NCI-H226 (cell line): ENCODE data around the gene EVX1.
A peak's percentile ranks its signal among the peaks of the same experiment; 100 is the strongest.

ENCODE experiments used
- DNase-seq: peaks from one replicate; pipeline ENCODE4 v3.0.0-alpha.2; 2015

EVX1 gene

DNA sequence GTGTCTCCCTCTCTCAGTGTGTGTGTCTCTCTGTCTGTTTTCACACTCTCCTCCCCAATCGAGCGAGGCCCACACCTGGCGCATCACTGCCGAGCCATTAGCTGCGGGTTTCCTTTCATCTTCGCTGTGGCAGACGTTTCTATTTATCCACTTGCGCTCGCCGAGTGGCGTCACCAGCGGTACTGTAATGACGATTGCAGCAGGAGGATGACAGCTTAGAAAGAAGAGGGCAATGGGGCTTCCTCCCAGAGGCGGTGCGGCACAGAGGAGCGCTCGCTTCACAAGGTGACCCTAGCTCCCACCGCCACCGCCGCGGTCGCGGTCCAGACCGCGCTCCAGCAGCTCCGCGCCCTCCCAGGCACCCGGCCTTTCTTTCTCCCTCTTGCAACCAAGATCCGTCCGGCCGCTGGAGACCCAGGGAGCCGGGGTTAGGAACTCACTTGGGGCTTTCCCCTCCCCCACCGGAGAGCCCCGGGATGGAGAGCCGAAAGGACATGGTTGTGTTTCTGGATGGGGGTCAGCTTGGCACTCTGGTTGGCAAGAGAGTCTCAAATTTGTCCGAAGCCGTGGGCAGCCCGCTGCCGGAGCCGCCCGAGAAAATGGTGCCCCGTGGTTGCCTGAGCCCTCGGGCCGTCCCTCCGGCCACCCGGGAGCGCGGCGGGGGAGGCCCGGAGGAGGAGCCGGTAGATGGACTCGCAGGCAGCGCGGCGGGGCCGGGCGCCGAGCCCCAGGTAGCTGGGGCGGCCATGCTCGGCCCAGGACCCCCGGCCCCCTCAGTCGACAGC is at the start of gene EVX1:
Gene EVX1 (plus strand): TSS at position 248 of the 785 bp plus-strand sequence. CDS start 229 bp downstream, at position 477.
- DNase-seq, result no peak

DNA sequence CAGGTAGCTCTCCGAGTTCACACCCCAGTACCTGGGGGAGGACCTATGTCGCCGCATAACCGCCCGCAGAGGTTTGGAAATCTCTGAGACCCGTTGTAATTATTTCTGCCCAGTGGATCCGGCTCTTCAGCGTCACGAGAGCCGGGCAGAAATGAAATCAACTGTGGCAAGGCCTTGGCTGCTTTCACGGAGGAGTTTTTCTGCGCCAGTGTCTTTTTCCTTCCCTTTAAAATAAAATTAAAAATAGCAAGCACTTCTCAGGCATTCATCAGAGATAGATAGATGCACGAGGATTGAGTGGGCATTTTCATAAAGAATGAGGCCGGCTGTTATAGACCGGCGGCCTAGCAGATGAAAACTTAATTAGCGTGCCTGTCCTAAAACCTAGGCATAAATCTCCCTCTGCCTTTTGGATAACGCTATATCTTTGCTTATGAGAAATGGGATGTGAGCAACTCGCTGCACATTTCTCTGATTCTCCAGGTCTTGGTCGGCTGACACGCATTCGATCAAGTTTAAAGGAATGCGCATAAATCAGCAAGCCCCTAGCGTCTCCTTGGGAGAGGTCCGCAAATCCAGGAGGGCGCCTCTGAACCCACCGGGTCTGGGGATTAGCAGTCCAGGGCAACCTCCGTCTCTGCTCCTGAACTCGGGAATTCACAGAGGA is 49.1 kb upstream of the EVX1 start:
- no peak for DNase-seq

DNA sequence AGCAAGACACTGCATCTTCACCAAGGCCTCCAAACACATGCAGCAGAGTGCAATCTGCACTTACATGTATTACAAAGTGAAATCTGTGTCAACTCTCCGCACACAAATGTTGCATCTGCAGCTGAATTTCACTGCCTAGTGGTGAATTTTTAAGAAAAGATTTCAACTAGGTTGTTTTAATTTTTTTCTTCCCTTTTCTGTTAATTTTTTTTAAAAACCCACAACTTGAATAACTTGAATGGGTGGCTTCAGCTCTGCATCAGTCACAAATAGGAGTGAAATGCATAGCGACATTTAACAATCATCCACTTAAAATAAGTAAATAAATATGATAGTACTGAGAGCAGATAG is 48.6 kb upstream of the EVX1 start:
- no peak for DNase-seq

DNA sequence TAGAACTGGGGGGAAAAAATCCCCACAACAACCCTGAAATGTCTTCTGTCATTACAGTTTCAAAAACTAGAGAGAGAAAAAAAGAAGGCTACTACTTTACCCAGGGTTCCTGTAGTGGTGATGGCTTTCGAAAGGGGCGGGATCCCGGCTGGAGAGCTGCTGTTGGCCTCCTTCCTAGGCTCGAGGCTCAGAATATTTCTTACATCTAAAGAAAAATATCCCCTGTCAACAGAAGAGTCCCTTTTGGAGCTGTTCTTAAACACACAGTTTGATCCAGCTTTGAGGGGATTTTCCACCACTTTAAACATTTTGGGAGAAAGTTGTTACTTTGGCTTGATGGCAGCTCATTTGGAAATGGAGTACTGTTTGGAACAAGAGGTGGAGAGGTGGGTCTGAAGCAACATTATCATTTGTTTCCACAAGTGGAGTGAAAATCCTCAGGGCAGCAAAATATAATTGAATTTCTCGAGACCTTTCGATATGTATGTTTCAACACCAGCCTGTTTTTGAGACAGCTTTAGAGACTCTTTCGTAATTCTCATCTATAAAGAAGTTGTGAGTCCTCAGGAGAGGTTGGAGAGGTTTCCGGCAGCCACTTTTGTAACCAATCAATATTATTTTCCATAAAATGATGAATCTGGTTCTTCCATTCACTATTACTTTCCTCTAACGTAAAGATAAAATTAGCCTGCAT is 47.8 kb upstream of the EVX1 start:
- no peak for DNase-seq

DNA sequence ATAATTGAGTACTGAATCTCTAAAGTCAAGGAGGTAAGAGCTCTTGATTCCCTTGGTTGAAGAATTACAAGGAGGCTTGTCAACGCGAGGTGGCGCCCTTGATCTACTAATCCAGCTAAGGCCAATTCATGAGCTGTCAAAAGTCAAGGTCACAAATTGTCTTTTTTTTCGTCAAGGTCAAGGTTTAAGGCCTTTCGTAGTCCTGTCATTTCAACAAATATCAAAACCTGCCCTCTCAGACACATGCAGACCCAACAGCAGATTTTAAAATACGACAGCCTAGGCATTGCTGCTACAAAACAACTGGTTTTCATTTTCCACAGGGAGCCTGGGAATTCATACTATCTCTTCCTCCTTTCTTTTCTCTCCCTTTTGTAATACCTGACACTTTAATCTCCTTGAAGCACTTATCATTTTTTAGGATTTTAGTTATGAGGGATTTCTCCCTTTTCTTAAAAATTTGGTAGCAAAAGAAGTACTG is 46.3 kb upstream of the EVX1 start:
- DNase-seq, result no peak

DNA sequence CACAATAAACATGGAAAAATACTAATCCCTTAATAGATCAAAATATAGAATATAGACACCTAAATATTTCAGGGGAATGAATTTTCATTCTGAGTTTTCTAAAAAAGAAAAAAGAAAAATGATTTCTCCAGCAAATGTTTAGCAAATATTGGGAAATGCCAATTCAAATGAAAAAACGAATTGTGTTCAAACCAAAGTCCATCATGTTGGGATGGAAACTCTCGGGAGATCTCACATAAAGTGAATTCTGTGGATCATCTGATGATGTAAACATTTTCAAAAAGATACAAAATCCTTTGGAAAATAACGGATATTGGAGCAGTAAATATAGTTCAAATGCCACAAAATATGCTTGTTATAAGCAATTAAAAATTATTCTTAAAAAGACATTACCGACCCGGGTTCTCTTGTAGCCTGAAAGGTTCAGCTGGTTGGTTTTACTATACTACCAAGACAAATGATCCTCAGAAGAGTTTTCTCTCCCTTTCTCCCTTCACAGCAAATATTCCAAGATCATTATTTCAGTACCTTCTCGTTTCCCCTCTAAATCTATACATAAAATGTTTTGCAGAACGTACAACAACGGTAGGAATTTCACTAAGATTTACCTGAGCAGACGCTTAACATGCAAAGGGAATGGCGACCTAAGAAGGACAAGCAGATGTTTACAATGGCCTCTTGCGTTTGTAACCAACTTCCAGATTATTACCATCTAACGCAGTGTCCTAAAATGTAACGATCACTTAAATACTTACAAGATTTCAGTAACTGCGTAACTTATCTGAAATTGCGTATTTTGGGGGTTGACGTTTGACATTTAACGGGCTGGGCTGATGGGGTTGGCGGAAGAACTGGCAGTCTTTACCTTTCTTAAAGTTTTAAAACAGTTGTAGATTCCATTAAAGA is 45.2 kb upstream of the EVX1 start:
- no peak for DNase-seq

DNA sequence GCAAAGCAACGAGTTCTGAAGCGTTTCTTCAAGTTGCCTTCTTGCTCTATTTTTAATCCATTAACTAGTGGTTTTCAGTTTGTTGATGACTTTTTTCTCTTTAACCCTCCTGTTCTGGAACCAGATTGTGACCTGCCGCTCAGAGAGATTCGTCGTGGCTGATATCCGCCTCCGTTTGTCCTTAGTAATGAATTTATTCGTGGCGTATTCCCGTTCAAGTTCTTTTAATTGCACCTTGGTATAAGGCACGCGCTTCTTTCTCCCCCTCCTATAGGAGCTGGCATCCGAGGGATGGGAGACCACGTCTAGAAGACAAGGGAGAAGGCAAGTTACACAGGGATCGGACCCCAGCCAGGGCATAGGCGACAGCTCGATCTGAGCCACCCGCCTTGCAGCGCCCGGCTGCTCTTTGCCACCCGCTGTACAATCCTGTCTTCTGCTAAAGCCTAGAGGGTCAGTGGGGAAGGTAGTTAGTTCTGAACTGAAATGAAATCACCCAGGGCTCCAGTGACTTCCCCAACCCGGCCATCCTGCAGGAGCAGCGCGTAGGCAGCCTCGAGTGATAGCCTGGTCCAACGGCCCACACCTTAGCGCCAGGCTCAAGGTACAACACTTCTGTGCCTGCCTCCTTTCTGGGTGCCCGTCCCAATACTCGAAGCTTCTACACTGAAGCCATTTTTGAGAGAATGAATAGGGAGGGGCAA is 44.3 kb upstream of the EVX1 start:
- no peak for DNase-seq

DNA sequence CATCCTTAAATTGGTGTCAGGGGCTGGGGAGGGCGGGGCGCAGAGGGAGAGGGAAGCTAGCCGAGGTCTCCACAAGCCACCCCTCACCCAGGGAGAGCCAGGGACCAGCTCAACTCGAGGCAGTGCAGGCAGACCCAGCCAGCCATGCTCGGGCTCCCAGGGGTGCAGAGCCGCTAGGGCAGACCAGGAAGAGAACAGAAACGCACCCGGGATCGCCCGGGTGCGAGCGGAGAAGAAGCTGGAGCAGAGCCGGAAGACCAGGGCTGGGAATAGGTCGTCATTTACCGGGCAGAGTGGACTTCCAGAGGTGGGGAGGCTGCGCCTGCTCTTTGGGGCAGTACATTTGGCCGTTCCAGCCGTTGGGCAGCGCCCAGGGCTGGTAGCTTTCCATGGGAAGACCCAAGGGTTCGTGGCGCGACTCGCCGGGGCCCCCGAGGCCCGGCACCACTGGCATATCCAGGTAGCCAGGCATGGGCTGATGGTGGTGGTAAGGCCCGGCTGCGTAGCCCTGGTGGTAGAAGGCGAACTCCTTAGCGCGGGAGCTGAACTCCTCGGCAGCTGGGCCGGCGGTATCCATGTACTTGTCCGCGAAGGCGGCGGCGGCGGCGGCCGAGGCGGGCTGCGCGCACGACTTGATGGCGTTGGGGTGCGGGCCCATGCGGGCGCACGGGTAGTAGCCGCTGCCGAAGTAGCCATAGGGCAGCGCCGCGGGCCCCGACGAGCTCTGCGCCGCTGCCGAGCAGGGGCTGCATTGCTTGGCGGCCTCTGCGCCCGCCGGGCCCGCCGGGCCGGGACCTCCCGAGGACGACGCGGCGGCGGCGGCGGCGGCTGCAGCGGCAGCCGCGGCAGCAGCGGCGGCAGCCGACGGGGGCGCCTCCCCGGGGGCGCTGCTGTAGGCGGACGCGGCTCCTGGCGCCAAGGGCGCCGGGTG is 43.5 kb upstream of the EVX1 start:
- no peak for DNase-seq

DNA sequence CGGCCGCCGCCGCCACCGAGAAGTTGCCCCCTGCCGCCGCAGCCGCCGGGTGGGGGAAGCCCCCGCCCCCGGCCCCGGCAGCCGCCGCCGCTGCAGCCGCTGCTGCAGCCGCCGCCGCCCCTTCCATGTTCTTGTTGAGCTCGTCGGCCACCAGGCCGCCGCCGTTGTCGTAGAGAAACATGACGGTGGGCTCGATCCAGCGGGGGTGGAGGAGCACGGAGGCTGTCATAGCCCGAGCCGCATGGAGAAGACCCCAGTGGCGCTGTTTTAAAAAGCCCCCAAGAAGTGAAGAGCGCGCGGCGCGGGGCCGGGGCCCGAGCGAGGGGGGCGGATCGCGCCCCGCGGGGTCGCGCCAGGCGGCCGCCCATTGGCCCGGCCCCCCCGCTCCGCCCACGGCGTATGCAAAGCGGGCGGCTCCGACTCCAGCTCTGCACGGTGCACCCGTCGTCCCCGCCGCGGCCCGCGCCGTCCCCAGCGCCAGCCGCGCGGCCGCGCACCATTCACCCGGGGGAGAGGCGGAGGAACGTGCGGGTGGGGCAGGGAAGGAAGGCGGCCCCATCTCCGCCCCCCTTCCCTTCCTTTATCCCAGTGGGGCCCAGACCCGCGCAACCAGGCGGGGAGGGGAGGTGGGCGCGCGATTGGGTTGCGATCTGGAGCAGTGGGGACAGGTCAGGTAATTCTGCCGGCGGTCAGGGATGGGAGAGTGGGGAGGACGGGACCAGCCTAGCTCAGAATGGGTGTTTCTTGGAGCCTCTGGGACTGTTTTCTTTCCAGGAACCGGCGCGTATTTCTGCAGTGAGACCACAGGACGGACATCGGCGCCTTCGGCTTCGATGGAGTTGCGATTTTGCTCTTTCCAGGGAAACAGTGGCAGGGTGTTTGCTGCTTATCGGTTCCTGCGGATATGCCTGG is 42.5 kb upstream of the EVX1 start, which contains the start of gene HOXA13:
Gene HOXA13 (minus strand): TSS at position 243 of the 912 bp plus-strand sequence. CDS start 14 bp downstream, at position 229.
- peak; percentile 78 for DNase-seq

DNA sequence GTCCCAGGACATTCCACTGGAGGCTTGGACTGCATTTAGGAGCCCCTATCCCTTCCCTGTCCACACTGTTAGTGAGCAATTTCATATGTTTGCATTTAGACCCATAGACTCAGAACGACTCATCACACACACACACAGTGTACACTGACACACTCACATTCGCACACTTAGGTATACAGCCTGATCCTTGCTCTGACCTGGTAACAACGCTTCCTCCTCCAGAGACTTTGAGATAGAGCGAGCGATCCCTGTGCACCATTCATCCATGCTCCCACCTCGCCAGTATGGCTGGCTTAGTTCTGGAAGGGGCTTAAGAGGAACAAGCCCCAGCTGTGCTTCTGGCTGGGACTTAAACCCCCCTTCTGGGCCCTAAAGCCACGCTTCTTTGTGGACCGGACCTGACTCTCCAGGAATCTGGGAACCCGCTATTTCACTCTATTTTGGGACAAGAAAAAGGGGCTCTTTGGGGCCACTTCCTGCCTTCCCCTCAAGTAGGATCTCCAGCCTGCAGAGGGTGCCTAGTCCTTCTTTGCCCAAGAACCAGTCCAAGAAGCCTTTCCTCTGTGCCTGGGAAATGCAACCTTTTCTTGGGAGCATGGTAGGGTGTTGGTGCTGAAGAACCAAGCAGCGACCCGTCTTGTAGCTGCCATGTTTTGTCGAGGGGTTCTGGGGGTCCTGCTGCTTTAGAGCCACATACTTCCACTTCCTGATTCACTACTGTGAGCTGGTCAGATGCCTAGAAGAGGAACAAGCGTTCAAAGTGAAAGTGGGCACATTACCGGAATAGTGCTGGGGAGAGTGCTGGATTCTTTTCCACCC is 41.6 kb upstream of the EVX1 start:
- DNase-seq, result peak; percentile 33

DNA sequence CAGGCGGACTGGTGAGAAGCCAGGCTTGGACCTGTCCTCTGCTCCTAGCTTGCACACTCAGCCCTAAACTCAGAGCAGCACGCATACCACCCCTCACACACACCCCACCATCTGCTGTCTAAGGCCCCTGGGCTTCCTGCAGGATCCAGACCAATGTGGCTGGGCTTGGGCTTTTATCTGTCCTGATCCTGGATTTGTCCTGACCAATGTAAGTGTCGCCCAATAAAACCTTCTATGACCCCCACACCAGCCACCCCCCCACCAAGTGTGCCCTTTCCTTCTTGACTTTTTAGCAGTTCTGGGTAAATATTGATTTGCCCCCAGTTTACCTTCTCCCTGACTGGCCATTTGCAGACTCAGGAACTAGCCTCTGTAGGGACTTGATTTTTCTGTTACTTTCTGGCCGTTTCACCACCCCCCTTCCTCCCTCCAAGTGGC is 41.0 kb upstream of the EVX1 start:
- no peak for DNase-seq

DNA sequence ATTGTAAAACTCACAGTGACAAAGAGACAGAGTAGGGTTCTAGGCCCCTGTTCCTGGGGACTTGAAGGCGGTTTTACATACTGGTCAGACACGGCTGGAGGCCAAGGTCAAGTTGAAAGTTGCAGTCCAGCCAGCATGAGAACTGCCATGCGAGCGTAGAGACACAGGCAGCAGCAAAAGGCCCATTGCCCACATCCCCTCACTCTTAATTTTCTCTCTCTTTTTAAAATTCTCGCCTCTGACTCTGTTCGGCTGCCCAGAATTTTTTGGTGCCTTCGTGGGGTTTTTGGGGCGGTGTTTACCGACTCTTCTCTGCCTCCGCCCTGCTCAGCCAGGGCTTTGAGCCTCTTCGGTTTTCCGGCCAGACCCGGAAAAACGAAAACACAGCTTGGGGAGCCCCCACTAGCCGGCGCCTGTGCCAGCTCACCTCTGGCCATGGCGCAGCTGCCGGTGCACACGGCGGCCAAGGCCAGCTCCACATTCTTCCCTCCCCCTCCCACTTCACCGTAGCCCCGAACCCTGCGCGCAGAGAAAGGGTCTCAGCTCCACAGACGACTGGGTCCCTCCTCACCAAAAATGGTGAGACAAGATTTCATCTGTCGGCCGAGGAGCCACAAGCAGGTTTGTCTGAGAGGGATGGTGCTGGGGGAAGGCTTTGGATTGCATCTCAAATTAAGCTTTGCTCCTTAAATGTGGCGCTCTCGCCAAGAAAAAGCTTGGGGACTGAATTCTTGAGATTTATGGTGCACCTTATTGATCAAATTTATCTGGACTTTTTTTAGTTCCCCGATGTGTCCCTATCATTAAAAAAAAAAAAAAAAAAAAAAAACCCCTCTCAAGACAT is 40.4 kb upstream of the EVX1 start:
- no peak for DNase-seq

DNA sequence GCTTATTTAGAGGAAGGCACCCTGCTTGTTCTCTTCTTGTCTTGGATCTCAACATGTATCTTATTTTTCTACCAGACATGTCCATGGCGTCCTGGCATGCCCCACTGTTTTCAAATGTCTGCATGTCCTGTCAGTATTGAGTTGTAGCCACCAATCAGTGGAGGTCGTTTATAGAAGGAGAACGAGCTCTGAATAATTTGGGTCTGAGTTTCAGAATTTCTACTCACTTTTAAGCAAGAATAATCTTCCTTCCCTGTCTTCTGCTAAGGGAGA is 39.8 kb upstream of the EVX1 start:
- DNase-seq, result no peak

DNA sequence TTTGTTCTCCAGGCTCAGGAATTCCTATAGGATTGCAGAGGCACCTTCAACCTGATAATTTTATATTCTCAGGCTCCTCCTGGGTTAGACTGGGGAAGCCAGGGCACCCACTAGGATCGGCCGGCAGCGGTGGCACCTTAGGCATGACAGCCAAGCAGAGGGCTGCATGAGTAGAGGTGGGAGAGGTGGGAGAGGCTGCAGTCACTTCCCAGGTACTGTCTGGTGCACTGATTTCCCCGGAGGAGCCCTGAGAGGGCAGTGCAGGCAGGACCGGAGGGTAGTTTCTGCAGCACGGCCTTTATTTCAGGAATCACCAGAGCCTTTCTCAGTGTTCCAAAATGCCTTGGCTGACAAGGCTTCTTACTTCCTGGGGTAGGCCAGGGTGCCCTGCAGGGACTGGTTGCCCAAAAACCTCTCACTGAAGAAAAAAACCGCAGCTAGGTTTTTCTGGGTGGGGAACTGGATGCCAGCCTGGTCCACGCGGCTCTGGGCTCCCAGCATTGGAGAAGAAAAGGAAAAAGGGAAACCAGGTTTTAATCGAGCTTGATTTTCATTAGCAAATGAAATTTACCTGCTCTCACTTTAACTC is 39.1 kb upstream of the EVX1 start:
- DNase-seq, result no peak

DNA sequence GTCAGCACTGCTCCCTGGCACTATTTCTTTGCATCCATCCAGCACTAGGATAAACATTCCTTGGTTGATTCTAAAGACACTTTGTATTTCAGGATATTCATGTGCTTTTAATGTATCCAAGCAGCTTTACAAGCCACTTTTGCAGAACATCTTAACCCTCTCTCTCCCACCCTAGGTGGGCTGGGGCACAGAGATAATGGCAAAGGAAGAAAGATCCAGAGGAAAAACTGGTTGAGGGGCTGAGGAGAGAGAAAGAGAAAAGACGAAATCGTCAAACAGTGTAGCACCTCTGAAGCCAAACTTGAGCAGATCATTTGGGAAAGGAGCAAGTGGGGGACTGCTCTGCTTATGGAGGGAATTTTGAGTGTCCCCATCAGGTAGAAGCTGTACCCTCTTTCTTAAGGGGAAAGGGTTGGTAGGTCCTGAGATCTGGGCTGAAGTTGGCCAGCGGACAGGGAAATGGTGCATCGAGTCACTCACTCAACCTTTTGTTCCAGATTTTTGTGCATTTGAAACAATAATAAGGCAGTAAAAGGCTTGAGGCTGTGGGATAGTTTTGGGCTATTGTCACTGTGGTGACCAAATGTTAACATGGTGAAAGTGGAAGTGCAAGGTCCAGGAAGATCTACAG is 38.5 kb upstream of the EVX1 start:
- DNase-seq, result no peak

DNA sequence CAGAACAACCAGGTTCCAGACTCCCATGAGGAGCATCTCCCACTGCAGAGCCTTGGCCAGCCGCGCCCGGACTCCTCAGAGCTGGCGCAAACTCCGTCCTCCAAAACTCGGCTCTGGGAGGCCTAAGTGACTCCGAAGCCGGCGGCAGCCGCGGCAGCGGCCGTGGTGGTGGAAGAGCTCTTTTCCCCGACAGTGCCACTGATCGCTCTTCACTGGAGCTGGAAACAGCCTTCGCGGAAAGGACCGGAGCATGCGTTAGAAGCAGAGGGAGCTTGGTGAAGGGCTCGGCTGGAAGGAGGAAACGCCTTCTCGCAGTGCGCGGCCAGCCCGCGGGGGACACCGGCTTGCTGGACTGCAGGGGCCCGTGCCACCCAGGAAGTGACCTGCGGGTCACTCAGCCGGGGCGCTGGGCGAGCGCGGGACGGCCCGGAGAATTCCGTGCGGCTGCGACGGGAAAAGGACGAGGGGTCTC is 37.7 kb upstream of the EVX1 start:
- no peak for DNase-seq
